ENCODE results near the gene ABCB9. TPM values are rescaled to one million over a fixed set of nuclear protein-coding genes. Genes with fewer than 3 reads are reported as not detected.

The ABCB9 gene
- polyA plus RNA-seq, 1 experiment: 6.1 TPM

- no peak for TF ChIP-seq CTCF (IDR thresholded peaks at IDR 0.05; ENCODE audit: insufficient read depth, low read depth, low read length)
- DNase-seq (ENCODE audit: low read depth): no peak
- POLR2A ChIA-PET: no interaction called here
- no peaks in the 10 kb centered on the region for H3K27me3 ChIP-seq (ENCODE audit: control insufficient read depth, insufficient read depth, low read length)
- no peak overlapping the region for H3K4me3 ChIP-seq (ENCODE audit: low read depth, low read length)
- peaks cover 2% of the 10 kb centered on the region; the same call in 1 of the 2 replicates for H3K36me3 ChIP-seq (ENCODE audit: control insufficient read depth, insufficient read depth, low read length)
- CTCF ChIA-PET: no interaction called here
These were observed 21.1 kb upstream of the ABCB9 start for GRCh38 chr12:122987086-122987951.

GRCh38 chr12:122986258-122986871 lies 20.1 kb upstream of the ABCB9 start:
- ChIA-PET POLR2A (no interaction called here), CTCF (no interaction called here)
- Histone ChIP-seq H3K27me3 (ENCODE audit: control insufficient read depth, insufficient read depth, low read length) (no peaks in the 10 kb centered on the region), H3K4me3 (ENCODE audit: low read depth, low read length) (no peak overlapping the region), H3K36me3 (ENCODE audit: control insufficient read depth, insufficient read depth, low read length) (peaks cover 6% of the 10 kb centered on the region; the same call in 1 of the 2 replicates)
- no peak for TF ChIP-seq CTCF (IDR thresholded peaks at IDR 0.05; ENCODE audit: insufficient read depth, low read depth, low read length)
- DNase-seq (ENCODE audit: low read depth): no peak

- no peak for DNase-seq (ENCODE audit: low read depth)
- Histone ChIP-seq H3K4me3 (ENCODE audit: low read depth, low read length) (no peak overlapping the region), H3K36me3 (ENCODE audit: control insufficient read depth, insufficient read depth, low read length) (peaks cover 6% of the 10 kb centered on the region; the same call in 1 of the 2 replicates), H3K27me3 (ENCODE audit: control insufficient read depth, insufficient read depth, low read length) (no peaks in the 10 kb centered on the region)
- no peak for TF ChIP-seq CTCF (IDR thresholded peaks at IDR 0.05; ENCODE audit: insufficient read depth, low read depth, low read length)
- CTCF ChIA-PET: interaction anchor here (1.1 kb wide), 1 partner anchor 252 kb away, joined by 3 read pairs; no protein-coding TSS in a partner anchor
- POLR2A ChIA-PET: no interaction called here
These were observed 19.3 kb upstream of the ABCB9 start for GRCh38 chr12:122985338-122986257.

- H3K36me3 ChIP-seq (ENCODE audit: control insufficient read depth, insufficient read depth, low read length): peaks cover 6% of the 10 kb centered on the region; the same call in 1 of the 2 replicates
- no peak for DNase-seq (ENCODE audit: low read depth)
- no peak overlapping the region for H3K4me3 ChIP-seq (ENCODE audit: low read depth, low read length)
- no peak for TF ChIP-seq CTCF (IDR thresholded peaks at IDR 0.05; ENCODE audit: insufficient read depth, low read depth, low read length)
- no peaks in the 10 kb centered on the region for H3K27me3 ChIP-seq (ENCODE audit: control insufficient read depth, insufficient read depth, low read length)
- ChIA-PET POLR2A (interaction anchor here (0.8 kb wide), 1 partner anchor 248 kb away, joined by 4 read pairs; the partner anchor contains the start of genes MPHOSPH9 and MTRFR), CTCF (interaction anchor here (0.7 to 1.1 kb wide), 4 partner anchors 20 to 253 kb away, joined by 3 read pairs; no protein-coding TSS in a partner anchor)
These were observed 18.5 kb upstream of the ABCB9 start for GRCh38 chr12:122984612-122985337.
